ENCODE measurements around the gene HNF4A. TPM values are rescaled to one million over a fixed set of nuclear protein-coding genes. Genes with fewer than 3 reads are reported as not detected.

HNF4A gene
- total and polyA plus RNA-seq, 2 of the 4 experiments (the other 2 are of a cell fraction) = not detected

GRCh38 chr20:44345147-44345546, 10.4 kb upstream of the HNF4A start:
- Histone ChIP-seq H3K4me1 (ENCODE audit: control insufficient read depth, insufficient read depth, low read length) (no peaks in the 10 kb centered on the region), H3K23ac (ENCODE audit: low read depth, low read length) (no peak overlapping the region), H2BK20ac (ENCODE audit: low read depth, low read length) (no peak overlapping the region), H3K56ac (ENCODE audit: extremely low read depth, insufficient read depth, low read length) (no peak overlapping the region), H2AK9ac (replicated peaks; ENCODE audit: low read depth, low read length, poor library complexity) (no peak overlapping the region), H4K91ac (ENCODE audit: insufficient read depth, low read depth, low read length) (no peak overlapping the region), H2BK120ac (ENCODE audit: low read depth, low read length) (no peak overlapping the region), H2AFZ (replicated peaks; ENCODE audit: low read length, poor library complexity) (no peak overlapping the region), H3K9me3 (ENCODE audit: control insufficient read depth, insufficient read depth, low read length) (no peaks in the 10 kb centered on the region), H3K18ac (ENCODE audit: low read depth, low read length) (no peak overlapping the region), H3K79me1 (ENCODE audit: low read depth in 1 of 2, low read length in 2 of 2) (no peaks in the 10 kb centered on the region), H2BK15ac (ENCODE audit: low read depth, low read length) (no peak overlapping the region), H3K14ac (replicated peaks; ENCODE audit: low read depth, low read length) (no peak overlapping the region), H3K4me3 (ENCODE audit: insufficient read depth, low read depth, low read length) (no peak overlapping the region), H3K27ac (ENCODE audit: insufficient read depth, low read length) (no peak overlapping the region), H3K4me2 (ENCODE audit: low read depth, low read length) (no peak overlapping the region), H3K4ac (ENCODE audit: low read depth, low read length) (no peak overlapping the region), H2AK5ac (ENCODE audit: low read depth, low read length) (no peak overlapping the region), H3K27me3 (ENCODE audit: control insufficient read depth, insufficient read depth, low read length) (peaks cover 13% of the 10 kb centered on the region; the same call in 1 of the 2 replicates), H3K36me3 (ENCODE audit: control insufficient read depth, insufficient read depth, low read length) (no peaks in the 10 kb centered on the region), H2BK5ac (ENCODE audit: low read depth, low read length, poor library complexity, severe bottlenecking) (no peak overlapping the region), H4K20me1 (ENCODE audit: insufficient read depth, low read length) (no peaks in the 10 kb centered on the region), H4K5ac (ENCODE audit: low read depth, low read length) (no peak overlapping the region), H3K9me1 (ENCODE audit: insufficient read depth, low read length) (no peaks in the 10 kb centered on the region), H4K8ac (ENCODE audit: low read depth in 2 of 2, low read length in 2 of 2) (no peak overlapping the region), H3K9ac (ENCODE audit: low read depth, low read length) (no peak overlapping the region)
- POLR2A ChIA-PET (ENCODE audit: unreplicated experiment) = interaction anchor here (0.6 kb wide), 1 partner anchor 623 kb away, joined by 3 read pairs; no protein-coding TSS in a partner anchor
- in situ Hi-C loops (cut with MboI; ENCODE audit: low sequenced_read_pairs) (no loop called here), dilution Hi-C loops (cut with HindIII; ENCODE audit: low sequenced_read_pairs, unreplicated experiment) (no loop called here), intact Hi-C loops (cut with micrococcal nuclease) (no loop called here)
- WGBS, 2 experiments (ENCODE audit: extremely low coverage in 2 of 2, insufficient read length in 1 of 2) = no CpG with 5 or more reads among the region's 8 CpGs
- TF ChIP-seq POLR2A (IDR thresholded peaks at IDR 0.05; ENCODE audit: low read depth, low read length) = no peak
- TF ChIP-seq SMC3 (IDR thresholded peaks at IDR 0.05; ENCODE audit: low read depth, low read length) = no peak
- TF ChIP-seq CHD1 (IDR thresholded peaks at IDR 0.05; ENCODE audit: low read depth, low read length) = no peak
- TF ChIP-seq MAZ (IDR thresholded peaks at IDR 0.05; ENCODE audit: borderline replicate concordance, low read depth, low read length) = no peak
- no peak for TF ChIP-seq USF2 (IDR thresholded peaks at IDR 0.05; ENCODE audit: low read depth, low read length)
- TF ChIP-seq MXI1 (IDR thresholded peaks at IDR 0.05; ENCODE audit: borderline replicate concordance, low read depth, low read length) = no peak
- TF ChIP-seq CTCF (conservative IDR thresholded peaks at IDR 0.05; ENCODE audit: low read depth, low read length) = no peak
- no peak for TF ChIP-seq BHLHE40 (IDR thresholded peaks at IDR 0.05; ENCODE audit: low read depth, low read length)
- TF ChIP-seq RCOR1 (IDR thresholded peaks at IDR 0.05; ENCODE audit: insufficient replicate concordance, low read length) = no peak
- TF ChIP-seq ELK1 (IDR thresholded peaks at IDR 0.05; ENCODE audit: borderline replicate concordance, low read depth, low read length) = no peak
- TF ChIP-seq RAD21 (IDR thresholded peaks at IDR 0.05; ENCODE audit: low read length) = no peak
- no peak for TF ChIP-seq NFE2L2 (IDR thresholded peaks at IDR 0.05; ENCODE audit: low read depth, low read length)
- TF ChIP-seq FOS (IDR thresholded peaks at IDR 0.05; ENCODE audit: low read depth, low read length) = no peak
- TF ChIP-seq RFX5 (IDR thresholded peaks at IDR 0.05; ENCODE audit: low read depth, low read length) = no peak
- TF ChIP-seq CEBPB (IDR thresholded peaks at IDR 0.05; ENCODE audit: low read depth, low read length) = no peak
- no peak for TF ChIP-seq MAFK (IDR thresholded peaks at IDR 0.05; ENCODE audit: low read depth, low read length)
- no peak for ATAC-seq (ENCODE audit: low read depth)
- no peak for DNase-seq
- no TSS peak for BruUV-seq (replicated peaks)
- CTCF ChIA-PET = no interaction called here
